CD14-positive monocyte (primary cell): ENCODE measurements around the gene LBHD2. TPM values are rescaled to one million over a fixed set of nuclear protein-coding genes. Genes with fewer than 3 reads are reported as not detected.

Source experiments
- DNase-seq, 3 donors: peaks; one replicate each; pipeline ENCODE4 v3.0.0-alpha.2; 2011 to 2022
- H2AFZ ChIP-seq: 2 replicates; pipeline ENCODE4 v1.6.0; 2012; ENCODE audit warnings: mild to moderate bottlenecking, low read depth, low read length, inconsistent platforms; ENCODE audit not compliant: insufficient read depth, poor library complexity, severe bottlenecking
- H3K27ac ChIP-seq, 2 donors: 1 replicate in 1 of 2; 2 replicates in 1 of 2; pipeline ENCODE4 v1.5.1; 2012 to 2013; ENCODE audit warnings: low read length in 2 of 2, control low read depth in 1 of 2, inconsistent platforms in 1 of 2, low read depth in 1 of 2, mild to moderate bottlenecking in 1 of 2
- H3K27me3 ChIP-seq, 2 donors: one replicate each; pipeline versions ENCODE4 v1.6.0 to v1.6.1; 2011 to 2013; ENCODE audit warnings: low read length in 2 of 2; ENCODE audit not compliant: control insufficient read depth in 2 of 2, insufficient read depth in 2 of 2
- H3K36me3 ChIP-seq, 2 donors: replicated peaks in 1 of 2; 1 replicate in 1 of 2; 2 replicates in 1 of 2; pipeline versions ENCODE4 v1.5.1 to v1.6.1; 2012 to 2013; ENCODE audit warnings: low read length in 2 of 2, control low read depth in 1 of 2, inconsistent platforms in 1 of 2, mild to moderate bottlenecking in 1 of 2; ENCODE audit not compliant: insufficient read depth in 2 of 2, control insufficient read depth in 1 of 2
- H3K4me1 ChIP-seq, 2 donors: 1 replicate in 1 of 2; 2 replicates in 1 of 2; pipeline versions ENCODE4 v1.5.1 to v1.6.1; 2012 to 2013; ENCODE audit warnings: low read length in 2 of 2, control low read depth in 1 of 2, inconsistent platforms in 1 of 2, mild to moderate bottlenecking in 1 of 2, moderate library complexity in 1 of 2; ENCODE audit not compliant: insufficient read depth in 2 of 2, control insufficient read depth in 1 of 2
- H3K4me2 ChIP-seq: replicated peaks from 2 replicates; pipeline ENCODE3; 2012; ENCODE audit warnings: low read length, moderate library complexity, mild to moderate bottlenecking; ENCODE audit not compliant: poor library complexity, severe bottlenecking; ENCODE audit errors: extremely low read depth
- H3K4me3 ChIP-seq, 3 experiments: fragments of 200-600 bp in 1 of 3; sonication (generic) in 1 of 3; replicated peaks in 1 of 3; 1 replicate in 2 of 3; 2 replicates in 1 of 3; pipeline ENCODE4 v1.5.1; 2011 to 2013; ENCODE audit warnings: low read length in 3 of 3, mild to moderate bottlenecking in 3 of 3, control low read depth in 2 of 3, low read depth in 2 of 3, inconsistent platforms in 1 of 3, moderate library complexity in 1 of 3
- H3K79me2 ChIP-seq: 2 replicates; pipeline ENCODE4 v1.6.0; 2012; ENCODE audit warnings: mild to moderate bottlenecking, control low read depth, inconsistent platforms, low read length, moderate library complexity; ENCODE audit not compliant: insufficient read depth
- H3K9ac ChIP-seq: 2 replicates; pipeline ENCODE4 v1.6.0; 2017; ENCODE audit warnings: low read length, mild to moderate bottlenecking; ENCODE audit not compliant: insufficient read depth, poor library complexity, severe bottlenecking
- H3K9me3 ChIP-seq, 2 donors: replicated peaks in 1 of 2; 1 replicate in 1 of 2; 2 replicates in 1 of 2; pipeline versions ENCODE4 v1.5.1 to v1.6.1; 2012 to 2013; ENCODE audit warnings: low read length in 2 of 2, control low read depth in 1 of 2; ENCODE audit not compliant: control insufficient read depth in 1 of 2, insufficient read depth in 1 of 2
- H4K20me1 ChIP-seq: 2 replicates; pipeline ENCODE4 v1.6.0; 2012; ENCODE audit warnings: mild to moderate bottlenecking, low read length, control low read depth, moderate library complexity; ENCODE audit not compliant: insufficient read depth
- H3K27ac Mint-ChIP-seq, 7 donors: one replicate each; pipeline ENCODE4 v1.8.0; 2020; ENCODE audit warnings: mild to moderate bottlenecking in 7 of 7, mixed read lengths in 7 of 7, moderate library complexity in 6 of 7, inconsistent platforms in 2 of 7
- H3K27me3 Mint-ChIP-seq, 3 donors: one replicate each; pipeline ENCODE4 v1.8.0; 2021 to 2022; ENCODE audit warnings: low read depth in 3 of 3, mild to moderate bottlenecking in 3 of 3, mixed read lengths in 3 of 3, moderate library complexity in 3 of 3, inconsistent platforms in 1 of 3
- H3K36me3 Mint-ChIP-seq, 2 donors: one replicate each; pipeline ENCODE4 v1.8.0; 2020; ENCODE audit warnings: mixed read lengths in 2 of 2, inconsistent platforms in 1 of 2, mild to moderate bottlenecking in 1 of 2
- H3K4me1 Mint-ChIP-seq: one replicate; pipeline ENCODE4 v1.8.0; 2020; ENCODE audit warnings: mild to moderate bottlenecking, mixed read lengths
- H3K4me3 Mint-ChIP-seq, 2 donors: one replicate each; pipeline ENCODE4 v1.8.0; 2020; ENCODE audit warnings: mild to moderate bottlenecking in 2 of 2, mixed read lengths in 2 of 2, moderate library complexity in 1 of 2
- H3K9me3 Mint-ChIP-seq, 7 donors: one replicate each; pipeline ENCODE4 v1.8.0; 2020 to 2022; ENCODE audit warnings: mixed read lengths in 7 of 7, mild to moderate bottlenecking in 6 of 7, moderate library complexity in 6 of 7, inconsistent platforms in 2 of 7
- WGBS: methylation state at CpG from one replicate; pipeline ENCODE4 v1.1.5; 2013; ENCODE audit warnings: missing lambda C conversion rate; ENCODE audit not compliant: insufficient coverage; 5-methylcytosine and 5-hydroxymethylcytosine counted together
- intact Hi-C, 2 donors: fragments of 100-400 bp; cut with micrococcal nuclease; formaldehyde crosslinking; loops; one replicate each; pipeline versions ENCODE4 v1.15.0 to v1.15.1; 2023
- polyA plus RNA-seq, 3 donors: library from polyadenylated mRNA; depleted of rRNA in 1 of 3; unstranded in 2 of 3; stranded (reverse) in 1 of 3; fragments of 300-500 nt in 2 of 3; fragments of >200 nt in 1 of 3; fragmentation: Illumina TruSeq in 2 of 3; gene quantifications; 1 replicate in 2 of 3; 2 replicates in 1 of 3; pipeline ENCODE4 v1.2.3, GENCODE V29; 2012 to 2021
- TF ChIP-seq, protein P1 (sequence below): fragments of 200-600 bp; IDR thresholded peaks from one replicate; pipeline ENCODE4 v1.8.0; 2022; ENCODE audit warnings: antibody characterized with exemption, mild to moderate bottlenecking

LBHD2 gene
- polyA plus RNA-seq, 3 donors: not detected

DNA sequence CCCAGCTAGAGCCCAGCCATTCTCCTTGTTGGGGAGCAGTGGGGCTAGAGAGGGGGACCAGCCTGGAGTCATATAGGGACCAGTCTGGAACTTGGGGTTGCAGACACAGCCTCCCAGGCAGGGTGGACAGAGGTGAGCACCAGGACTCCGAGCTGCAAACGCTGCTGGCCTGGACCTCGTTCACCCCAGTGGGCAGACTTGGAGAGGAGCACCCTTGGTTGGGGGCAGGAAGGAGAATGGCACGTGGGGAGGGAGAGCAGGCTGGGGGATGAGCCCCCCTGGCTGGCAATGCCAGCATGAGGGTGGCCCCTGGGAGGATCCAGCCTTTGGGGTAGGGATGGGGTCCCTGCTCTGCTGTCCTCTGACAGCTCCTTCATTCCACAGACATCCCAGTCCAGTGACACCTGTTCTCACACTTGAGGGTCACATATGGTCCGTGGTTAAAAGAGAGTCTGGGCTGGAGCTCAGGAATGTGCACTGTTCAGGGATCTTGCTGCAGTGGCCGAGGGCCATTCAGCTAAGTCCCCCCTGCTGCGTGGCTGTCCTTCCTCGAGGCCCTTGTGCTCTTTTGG lies 2.8 kb downstream of the LBHD2 start:
- Mint-ChIP-seq H3K27me3 (peaks cover 24 to 32% (median 24%) of the 10 kb centered on the region in 3 donors), H3K9me3 (peaks cover 0 to 3% (median 0%) of the 10 kb centered on the region in 7 donors), H3K36me3 (no peaks in the 10 kb centered on the region), H3K27ac (no peak overlapping the region), H3K4me1 (peaks cover 8% of the 10 kb centered on the region), H3K4me3 (no peak overlapping the region)
- Histone ChIP-seq H4K20me1 (no peaks in the 10 kb centered on the region), H3K4me2 (no peak overlapping the region), H3K27ac (no peak overlapping the region), H3K79me2 (no peaks in the 10 kb centered on the region), H3K4me3 (no peak overlapping the region), H3K36me3 (no peaks in the 10 kb centered on the region), H3K9me3 (no peaks in the 10 kb centered on the region), H3K27me3 (peaks cover 5 to 38% of the 10 kb centered on the region in 2 donors), H3K4me1 (peaks cover 8 to 11% of the 10 kb centered on the region in 2 donors), H3K9ac (no peak overlapping the region), H2AFZ (no peak overlapping the region)
- TF ChIP-seq, protein P1, sequence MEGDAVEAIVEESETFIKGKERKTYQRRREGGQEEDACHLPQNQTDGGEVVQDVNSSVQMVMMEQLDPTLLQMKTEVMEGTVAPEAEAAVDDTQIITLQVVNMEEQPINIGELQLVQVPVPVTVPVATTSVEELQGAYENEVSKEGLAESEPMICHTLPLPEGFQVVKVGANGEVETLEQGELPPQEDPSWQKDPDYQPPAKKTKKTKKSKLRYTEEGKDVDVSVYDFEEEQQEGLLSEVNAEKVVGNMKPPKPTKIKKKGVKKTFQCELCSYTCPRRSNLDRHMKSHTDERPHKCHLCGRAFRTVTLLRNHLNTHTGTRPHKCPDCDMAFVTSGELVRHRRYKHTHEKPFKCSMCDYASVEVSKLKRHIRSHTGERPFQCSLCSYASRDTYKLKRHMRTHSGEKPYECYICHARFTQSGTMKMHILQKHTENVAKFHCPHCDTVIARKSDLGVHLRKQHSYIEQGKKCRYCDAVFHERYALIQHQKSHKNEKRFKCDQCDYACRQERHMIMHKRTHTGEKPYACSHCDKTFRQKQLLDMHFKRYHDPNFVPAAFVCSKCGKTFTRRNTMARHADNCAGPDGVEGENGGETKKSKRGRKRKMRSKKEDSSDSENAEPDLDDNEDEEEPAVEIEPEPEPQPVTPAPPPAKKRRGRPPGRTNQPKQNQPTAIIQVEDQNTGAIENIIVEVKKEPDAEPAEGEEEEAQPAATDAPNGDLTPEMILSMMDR: no peak
- DNase-seq: no peak
- WGBS: 84% methylated on average over 8 of the region's 8 CpGs
- intact Hi-C loops: no loop called here

DNA sequence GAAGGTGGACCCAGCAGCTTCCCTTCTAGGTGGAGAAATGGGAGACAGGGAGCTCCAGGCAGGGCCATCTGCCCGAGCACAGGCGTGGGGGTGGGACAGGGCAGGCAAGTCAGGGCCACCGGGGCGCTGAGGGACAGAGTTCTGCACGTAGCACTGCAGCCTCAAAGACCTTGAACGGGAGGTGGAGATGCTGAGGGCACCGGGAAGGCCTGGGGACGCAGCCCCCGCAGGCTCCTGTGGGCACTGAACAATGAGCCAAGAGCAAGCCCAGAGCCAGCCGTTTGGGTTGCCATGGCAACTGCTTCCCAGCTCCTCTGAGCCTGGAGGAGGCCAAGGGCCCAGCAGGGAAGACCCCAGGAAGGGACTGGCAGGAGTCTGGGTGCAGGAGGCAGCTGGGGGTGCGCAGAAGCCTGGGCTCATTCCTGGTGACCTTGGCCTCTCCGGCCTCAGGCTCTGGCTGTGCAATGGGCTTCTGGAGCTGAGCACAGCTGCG lies 3.4 kb downstream of the LBHD2 start:
- Histone ChIP-seq H3K79me2 (no peaks in the 10 kb centered on the region), H3K4me2 (no peak overlapping the region), H3K27ac (no peak overlapping the region), H3K4me1 (peaks cover 10 to 15% of the 10 kb centered on the region in 2 donors), H4K20me1 (no peaks in the 10 kb centered on the region), H3K9ac (no peak overlapping the region), H3K4me3 (no peak overlapping the region), H3K36me3 (no peaks in the 10 kb centered on the region), H2AFZ (no peak overlapping the region), H3K27me3 (peaks cover 5 to 35% of the 10 kb centered on the region in 2 donors), H3K9me3 (no peaks in the 10 kb centered on the region)
- H3K9me3 Mint-ChIP-seq: peaks cover 0 to 3% (median 0%) of the 10 kb centered on the region in 7 donors
- TF ChIP-seq, protein P1: no peak
- no peak for DNase-seq
- intact Hi-C loops: no loop called here
- peaks cover 24 to 34% (median 24%) of the 10 kb centered on the region in 3 donors for H3K27me3 Mint-ChIP-seq
- H3K4me3 Mint-ChIP-seq: no peak overlapping the region
- no peaks in the 10 kb centered on the region for H3K36me3 Mint-ChIP-seq
- 93% methylated on average over 13 of the region's 13 CpGs for WGBS
- peaks cover 11% of the 10 kb centered on the region for H3K4me1 Mint-ChIP-seq
- H3K27ac Mint-ChIP-seq: no peak overlapping the region
